DOHH2 (cell line): ENCODE results near the gene BHLHE23.

Experiments used
- CTCF ChIP-seq: fragments of 200-600 bp; sonication (generic); IDR thresholded peaks from one replicate; pipeline ENCODE4 v1.5.1; 2014; ENCODE audit warnings: antibody characterized with exemption, mild to moderate bottlenecking, low read depth, low read length; ENCODE audit not compliant: poor library complexity, severe bottlenecking
- EZH2phosphoT487 ChIP-seq: fragments of 200-600 bp; sonication (generic); IDR thresholded peaks from 2 replicates; pipeline ENCODE4 v1.6.1; 2017; ENCODE audit warnings: borderline replicate concordance, mild to moderate bottlenecking, antibody characterized with exemption, low read length, moderate library complexity, mixed read lengths

- TF ChIP-seq CTCF = no peak
- TF ChIP-seq EZH2phosphoT487 = no peak
Measured at GRCh38 chr20:62975812-62976508, 30.8 kb downstream of the BHLHE23 start.
